H1 (cell line): ENCODE measurements around the gene NFIX. TPM values are rescaled to one million over a fixed set of nuclear protein-coding genes. Genes with fewer than 3 reads are reported as not detected.
A peak's percentile ranks its signal among the peaks of the same experiment; 100 is the strongest.

ENCODE experiments used
- CTCF ChIA-PET: fragments of 300-600 bp; sonication (Branson Sonifier 250); formaldehyde crosslinking; loops from one replicate; lab custom pipeline; 2021; ENCODE audit not compliant: partially characterized antibody; lab: Charles Lee
- POLR2A ChIA-PET: fragments of 300-600 bp; sonication (Branson Sonifier 250); formaldehyde crosslinking; loops from one replicate; lab custom pipeline; 2021; ENCODE audit warnings: inconsistent platforms; ENCODE audit not compliant: partially characterized antibody; lab: Charles Lee
- DNase-seq, 2 experiments: peaks; one replicate each; pipeline versions ENCODE4 v3.0.0 to v3.0.0-alpha.2; 2010 to 2022; ENCODE audit warnings: low spot score in 2 of 2, low read depth in 1 of 2, mixed read lengths in 1 of 2
- FAIRE-seq: peaks from 2 replicates; lab custom pipeline; 2011; peaks lifted over from hg19 to GRCh38; lab: Jason Lieb, UNC
- H2AFZ ChIP-seq: 2 replicates; pipeline ENCODE4 v1.8.1; 2012; ENCODE audit warnings: low read length, inconsistent platforms
- H2AK5ac ChIP-seq: 2 replicates; pipeline ENCODE4 v1.6.1; 2013; ENCODE audit warnings: low read depth, low read length
- H2BK120ac ChIP-seq: replicated peaks from 2 replicates; pipeline ENCODE3; 2013; ENCODE audit warnings: low read depth, low read length, inconsistent platforms
- H2BK12ac ChIP-seq: 2 replicates; pipeline ENCODE4 v1.6.1; 2013; ENCODE audit warnings: low read depth, low read length
- H2BK15ac ChIP-seq: 2 replicates; pipeline ENCODE4 v1.6.1; 2013; ENCODE audit warnings: low read length
- H2BK20ac ChIP-seq: 2 replicates; pipeline ENCODE4 v1.6.1; 2013; ENCODE audit warnings: low read length
- H2BK5ac ChIP-seq: 2 replicates; pipeline ENCODE4 v1.6.1; 2013; ENCODE audit warnings: low read depth, low read length
- H3K14ac ChIP-seq: 2 replicates; pipeline ENCODE4 v1.6.1; 2013; ENCODE audit warnings: inconsistent platforms; ENCODE audit not compliant: insufficient read length
- H3K18ac ChIP-seq: 2 replicates; pipeline ENCODE4 v1.6.1; 2013; ENCODE audit warnings: low read length; ENCODE audit errors: extremely low read depth
- H3K23ac ChIP-seq: 2 replicates; pipeline ENCODE4 v1.6.1; 2013; ENCODE audit warnings: inconsistent platforms; ENCODE audit not compliant: insufficient read length
- H3K23me2 ChIP-seq: 2 replicates; pipeline ENCODE4 v1.6.1; 2013; ENCODE audit warnings: low read depth, low read length
- H3K27ac ChIP-seq: 2 replicates; pipeline ENCODE4 v1.6.1; 2011; ENCODE audit warnings: low read depth, low read length, inconsistent platforms
- H3K27me3 ChIP-seq, 4 experiments: replicated peaks in 1 of 4; 1 replicate in 1 of 4; 2 replicates in 3 of 4; pipeline versions ENCODE4 v1.6.1 to v1.8.1; 2011 to 2013; ENCODE audit warnings: low read length in 3 of 4, mild to moderate bottlenecking in 3 of 4, inconsistent platforms in 2 of 4, mixed read lengths in 2 of 4, moderate library complexity in 1 of 4; ENCODE audit not compliant: control insufficient read depth in 3 of 4, insufficient read depth in 3 of 4; ENCODE audit errors: extremely low read depth in 1 of 4
- H3K36me3 ChIP-seq, 4 experiments: 2 replicates each; pipeline versions ENCODE4 v1.6.1 to v1.8.1; 2011 to 2013; ENCODE audit warnings: mild to moderate bottlenecking in 4 of 4, low read length in 3 of 4, moderate library complexity in 2 of 4, control low read depth in 1 of 4, inconsistent platforms in 1 of 4; ENCODE audit not compliant: insufficient read depth in 4 of 4, control insufficient read depth in 2 of 4
- H3K4ac ChIP-seq: replicated peaks from 2 replicates; pipeline ENCODE3; 2013; ENCODE audit warnings: low read length, low read depth, mixed read lengths, inconsistent platforms; ENCODE audit not compliant: insufficient read length
- H3K4me1 ChIP-seq, 4 experiments: replicated peaks in 1 of 4; 1 replicate in 1 of 4; 2 replicates in 3 of 4; pipeline versions ENCODE4 v1.6.1 to v1.8.1; 2011 to 2013; ENCODE audit warnings: low read length in 3 of 4, inconsistent platforms in 2 of 4, mixed read lengths in 1 of 4; ENCODE audit not compliant: insufficient read depth in 4 of 4, control insufficient read depth in 3 of 4
- H3K4me2 ChIP-seq, 2 experiments: 2 replicates each; pipeline versions ENCODE4 v1.6.1 to v1.8.1; 2011 to 2013; ENCODE audit warnings: low read depth in 2 of 2, low read length in 2 of 2, control low read depth in 1 of 2, inconsistent platforms in 1 of 2, mild to moderate bottlenecking in 1 of 2; ENCODE audit not compliant: insufficient read depth in 1 of 2
- H3K4me3 ChIP-seq, 4 experiments: fragments of 200-600, 300-600 bp in 1 of 4; sonication (generic), shearing (Covaris generic), sonication (Bioruptor Twin) in 1 of 4; 2 replicates each; pipeline versions ENCODE4 v1.5.1 to v1.8.1; 2011 to 2016; ENCODE audit warnings: low read length in 4 of 4, low read depth in 3 of 4, control low read depth in 2 of 4, inconsistent platforms in 2 of 4, mild to moderate bottlenecking in 2 of 4, mixed read lengths in 1 of 4, moderate library complexity in 1 of 4; ENCODE audit not compliant: insufficient read depth in 2 of 4; ENCODE audit errors: extremely low read depth in 1 of 4
- H3K56ac ChIP-seq: replicated peaks from 2 replicates; pipeline ENCODE3; 2013; ENCODE audit warnings: low read depth, mild to moderate bottlenecking, mixed read lengths, low read length, inconsistent platforms; ENCODE audit not compliant: insufficient read length
- H3K79me1 ChIP-seq: 2 replicates; pipeline ENCODE4 v1.6.1; 2013; ENCODE audit warnings: low read depth, low read length, control low read depth
- H3K79me2 ChIP-seq, 2 experiments: 2 replicates each; pipeline versions ENCODE4 v1.6.1 to v1.8.1; 2012 to 2013; ENCODE audit warnings: low read length in 2 of 2, mild to moderate bottlenecking in 2 of 2, inconsistent platforms in 1 of 2; ENCODE audit not compliant: insufficient read depth in 2 of 2, control insufficient read depth in 1 of 2
- H3K9ac ChIP-seq, 4 experiments: replicated peaks in 1 of 4; 1 replicate in 1 of 4; 2 replicates in 3 of 4; pipeline versions ENCODE4 v1.6.1 to v1.8.1; 2011 to 2013; ENCODE audit warnings: low read depth in 3 of 4, low read length in 3 of 4, control low read depth in 2 of 4, mild to moderate bottlenecking in 2 of 4, moderate library complexity in 2 of 4, inconsistent platforms in 1 of 4; ENCODE audit errors: extremely low read depth in 1 of 4
- H3K9me3 ChIP-seq, 2 experiments: 2 replicates each; pipeline versions ENCODE4 v1.6.1 to v1.8.1; 2012 to 2013; ENCODE audit warnings: mild to moderate bottlenecking in 2 of 2, moderate library complexity in 2 of 2, control low read depth in 1 of 2, inconsistent platforms in 1 of 2, low read depth in 1 of 2, low read length in 1 of 2, mixed read lengths in 1 of 2; ENCODE audit not compliant: insufficient read depth in 2 of 2
- H4K20me1 ChIP-seq, 2 experiments: replicated peaks in 1 of 2; 2 replicates each; pipeline versions ENCODE3 to v1.8.1; 2011 to 2013; ENCODE audit warnings: inconsistent platforms in 2 of 2, low read length in 2 of 2, mild to moderate bottlenecking in 1 of 2; ENCODE audit not compliant: insufficient read depth in 2 of 2, control insufficient read depth in 1 of 2
- H4K5ac ChIP-seq: 2 replicates; pipeline ENCODE4 v1.6.1; 2013; ENCODE audit warnings: low read length, low read depth, mixed read lengths, inconsistent platforms; ENCODE audit not compliant: insufficient read length
- H4K8ac ChIP-seq: 2 replicates; pipeline ENCODE4 v1.8.0; 2013; ENCODE audit warnings: mild to moderate bottlenecking, moderate library complexity, low read length, inconsistent platforms; ENCODE audit not compliant: insufficient read depth; ENCODE audit errors: extremely low read depth
- H4K91ac ChIP-seq: replicated peaks from 2 replicates; pipeline ENCODE3; 2013; ENCODE audit warnings: low read length, mixed read lengths, inconsistent platforms; ENCODE audit not compliant: insufficient read length
- CHD2 ChIP-seq: IDR thresholded peaks from 2 replicates; pipeline ENCODE4 v1.6.1; 2012; ENCODE audit warnings: low read length, improper control_type of control experiment
- GTF2F1 ChIP-seq: IDR thresholded peaks from 2 replicates; pipeline ENCODE4 v1.6.1; 2012; ENCODE audit warnings: low read depth, low read length, improper control_type of control experiment, borderline replicate concordance
- NRF1 ChIP-seq: IDR thresholded peaks from 2 replicates; pipeline ENCODE4 v1.6.1; 2011; ENCODE audit warnings: mild to moderate bottlenecking, low read depth, low read length, improper control_type of control experiment
- SP2 ChIP-seq: IDR thresholded peaks from 2 replicates; pipeline ENCODE4 v1.6.1; 2012; ENCODE audit warnings: mild to moderate bottlenecking, low read length, inconsistent platforms
- YY1 ChIP-seq: IDR thresholded peaks from 2 replicates; pipeline ENCODE4 v1.6.1; 2011; ENCODE audit warnings: low read depth, mild to moderate bottlenecking, low read length
- WGBS, 2 experiments: shearing (Covaris generic) in 1 of 2; methylation state at CpG; one replicate each; pipeline versions ENCODE4 v1.1.6 to v1.1.7; 2013 to 2015; ENCODE audit warnings: low lambda C conversion rate in 2 of 2, mixed read lengths in 2 of 2, inconsistent platforms in 1 of 2, low coverage in 1 of 2, missing lambda C conversion rate in 1 of 2; ENCODE audit not compliant: insufficient replicate concordance in 2 of 2, insufficient coverage in 1 of 2, insufficient read length in 1 of 2; ENCODE audit errors: extremely low coverage in 1 of 2, missing lambda C conversion rate in 1 of 2; 5-methylcytosine and 5-hydroxymethylcytosine counted together
- polyA plus RNA-seq, 7 experiments: library from polyadenylated mRNA; depleted of rRNA in 3 of 7; stranded (reverse) in 5 of 7; unstranded in 2 of 7; fragments of >200 nt in 5 of 7; fragments of 200-250 nt in 2 of 7; gene quantifications; 1 replicate in 5 of 7; 2 replicates in 1 of 7; 4 replicates in 1 of 7; pipeline versions ENCODE4 v1.2.1 to v1.2.3, GENCODE V29; 2011 to 2013; ENCODE audit warnings: missing spikeins in 2 of 7, mixed read lengths in 2 of 7
- total RNA-seq: library from RNA; stranded (reverse); fragmentation: NEBNext Ultra II Directional; extraction: Animal tissue kit (Norgen Biotek cat#: 25700); gene quantifications from 2 replicates; pipeline ENCODE4 v1.2.1, GENCODE V29; 2021

The NFIX gene
- total and polyA plus RNA-seq, 2 of the 8 experiments (the other 6 are each of a cell fraction or from before 2014, with no cell fraction given) = 0.03 to 0.20 TPM

- no peaks in the 10 kb centered on the region for H3K79me1 ChIP-seq
- no peak overlapping the region for H3K56ac ChIP-seq
- H3K4me2 ChIP-seq = no peak overlapping the region
- H3K14ac ChIP-seq = no peak overlapping the region
- TF ChIP-seq YY1 (no peak), NRF1 (no peak), SP2 (no peak), CHD2 (no peak), GTF2F1 (no peak)
- no peak overlapping the region for H3K23ac ChIP-seq
- no peak overlapping the region for H4K8ac ChIP-seq
- no peak overlapping the region for H2BK20ac ChIP-seq
- H2BK12ac ChIP-seq = no peak overlapping the region
- no peaks in the 10 kb centered on the region for H4K20me1 ChIP-seq
- no peak overlapping the region for H3K4ac ChIP-seq
- H2BK15ac ChIP-seq = peak overlapping the region; percentile 5; the same call in 1 of the 2 replicates
- H3K18ac ChIP-seq = no peak overlapping the region
- ChIA-PET POLR2A (interaction anchor here (1.1 to 2.0 kb wide), 4 partner anchors 8 to 127 kb away, joined by 4 to 8 read pairs (median 4); partner anchors contain the start of gene GADD45GIP1), CTCF (interaction anchor here (0.8 to 48.8 kb wide), 12 partner anchors 9 to 118 kb away, joined by 3 to 1145 read pairs (median 9); no protein-coding TSS in a partner anchor)
- H2AK5ac ChIP-seq = no peak overlapping the region
- H2BK5ac ChIP-seq = no peak overlapping the region
- peaks cover 0 to 10% (median 7%) of the 10 kb centered on the region in 4 experiments; a peak in 3 of 7 replicates for H3K27me3 ChIP-seq
- no peak overlapping the region for H4K91ac ChIP-seq
- H2AFZ ChIP-seq = no peak overlapping the region
- peaks cover 6 to 17% (median 10%) of the 10 kb centered on the region in 4 experiments for H3K4me1 ChIP-seq
- no peaks in the 10 kb centered on the region for H3K23me2 ChIP-seq
- H2BK120ac ChIP-seq = no peak overlapping the region
- H3K4me3 ChIP-seq = no peak overlapping the region
- H3K27ac ChIP-seq = no peak overlapping the region
- H3K9me3 ChIP-seq = no peaks in the 10 kb centered on the region
- H4K5ac ChIP-seq = no peak overlapping the region
- no peak for DNase-seq
- H3K36me3 ChIP-seq = no peaks in the 10 kb centered on the region
- H3K9ac ChIP-seq = no peak overlapping the region
- H3K79me2 ChIP-seq = no peaks in the 10 kb centered on the region
- no peak for FAIRE-seq
- WGBS, 2 experiments = 92% methylated on average over 9 of the region's 9 CpGs; no CpG with 5 or more reads in 1 of the 2 experiments
Observed at GRCh38 chr19:13083627-13084026, 88.4 kb downstream of the NFIX start.
